ENCODE results near the gene MOBP.

DNA sequence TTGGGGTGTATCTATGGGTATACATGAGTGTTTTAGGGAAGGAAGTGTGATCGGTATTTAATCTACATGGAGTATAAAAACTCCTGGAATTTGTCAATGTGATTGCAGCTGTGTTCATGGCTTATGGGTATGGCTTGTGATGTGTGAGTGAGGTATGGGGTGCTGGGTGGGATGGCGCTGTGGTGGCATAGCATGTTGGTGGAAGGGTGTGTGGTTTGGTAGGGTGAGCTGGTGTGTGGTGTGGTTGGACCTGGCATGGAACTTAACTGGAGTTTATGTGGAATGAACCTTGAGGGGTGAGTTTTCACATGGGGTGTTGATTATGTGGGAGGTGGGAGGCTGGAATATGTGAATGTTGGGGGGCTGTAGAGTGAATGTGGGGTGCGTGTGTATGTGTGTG lies 492 bp upstream of the MOBP start:
- TF ChIP-seq, protein P1, sequence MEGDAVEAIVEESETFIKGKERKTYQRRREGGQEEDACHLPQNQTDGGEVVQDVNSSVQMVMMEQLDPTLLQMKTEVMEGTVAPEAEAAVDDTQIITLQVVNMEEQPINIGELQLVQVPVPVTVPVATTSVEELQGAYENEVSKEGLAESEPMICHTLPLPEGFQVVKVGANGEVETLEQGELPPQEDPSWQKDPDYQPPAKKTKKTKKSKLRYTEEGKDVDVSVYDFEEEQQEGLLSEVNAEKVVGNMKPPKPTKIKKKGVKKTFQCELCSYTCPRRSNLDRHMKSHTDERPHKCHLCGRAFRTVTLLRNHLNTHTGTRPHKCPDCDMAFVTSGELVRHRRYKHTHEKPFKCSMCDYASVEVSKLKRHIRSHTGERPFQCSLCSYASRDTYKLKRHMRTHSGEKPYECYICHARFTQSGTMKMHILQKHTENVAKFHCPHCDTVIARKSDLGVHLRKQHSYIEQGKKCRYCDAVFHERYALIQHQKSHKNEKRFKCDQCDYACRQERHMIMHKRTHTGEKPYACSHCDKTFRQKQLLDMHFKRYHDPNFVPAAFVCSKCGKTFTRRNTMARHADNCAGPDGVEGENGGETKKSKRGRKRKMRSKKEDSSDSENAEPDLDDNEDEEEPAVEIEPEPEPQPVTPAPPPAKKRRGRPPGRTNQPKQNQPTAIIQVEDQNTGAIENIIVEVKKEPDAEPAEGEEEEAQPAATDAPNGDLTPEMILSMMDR (optimal IDR thresholded peaks at IDR 0.05 in 1 of 3, IDR thresholded peaks at IDR 0.05 in 1 of 3, conservative IDR thresholded peaks at IDR 0.05 in 1 of 3; ENCODE audit: extremely low read depth in 1 of 3, insufficient read depth in 2 of 3, low read length in 3 of 3) = no peak
- TF ChIP-seq EZH2 (IDR thresholded peaks at IDR 0.05; ENCODE audit: low read length) = no peak
